Islet precursor cell (in vitro differentiated cells): ENCODE results near the gene NDUFS8.

ENCODE experiments used
- DNase-seq: peaks from one replicate; pipeline ENCODE4 v3.0.0-alpha.2; 2018

NDUFS8 gene

DNA sequence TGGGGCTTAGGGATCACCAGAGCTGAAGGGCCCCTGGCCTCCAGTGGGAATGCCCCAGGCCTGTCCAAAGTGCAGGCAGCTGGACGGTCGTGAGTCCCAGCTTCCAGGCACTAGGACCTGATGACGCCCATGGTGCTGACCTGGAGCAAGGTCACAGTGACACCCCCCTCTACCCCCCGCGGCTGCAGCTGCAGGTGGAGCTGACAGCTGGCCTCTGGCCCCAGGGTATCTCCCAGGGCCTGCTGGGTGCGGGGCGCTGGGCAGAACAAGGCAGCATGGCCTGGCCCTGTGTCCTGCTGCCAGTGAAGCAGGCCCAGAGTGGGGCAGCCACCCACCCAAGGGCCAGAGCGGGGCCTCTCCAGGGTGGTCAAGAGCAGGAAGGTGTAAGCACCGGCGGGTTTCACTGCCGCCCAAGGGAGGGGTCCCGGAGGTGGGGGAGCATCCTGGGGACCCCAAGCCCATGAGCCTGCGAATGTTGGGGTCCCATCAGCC, 7.8 kb downstream of the NDUFS8 start:
- DNase-seq = no peak

GRCh38 chr11:68038718-68039525, 8.4 kb downstream of the NDUFS8 start, which contains the start of gene TCIRG1:
TCIRG1 (plus strand) TSS chr11:68039025; CDS start chr11:68041272, 2,247 bp downstream.
- DNase-seq = peak; percentile 96

GRCh38 chr11:68039526-68040086, 9.1 kb downstream of the NDUFS8 start:
- DNase-seq = no peak

DNA sequence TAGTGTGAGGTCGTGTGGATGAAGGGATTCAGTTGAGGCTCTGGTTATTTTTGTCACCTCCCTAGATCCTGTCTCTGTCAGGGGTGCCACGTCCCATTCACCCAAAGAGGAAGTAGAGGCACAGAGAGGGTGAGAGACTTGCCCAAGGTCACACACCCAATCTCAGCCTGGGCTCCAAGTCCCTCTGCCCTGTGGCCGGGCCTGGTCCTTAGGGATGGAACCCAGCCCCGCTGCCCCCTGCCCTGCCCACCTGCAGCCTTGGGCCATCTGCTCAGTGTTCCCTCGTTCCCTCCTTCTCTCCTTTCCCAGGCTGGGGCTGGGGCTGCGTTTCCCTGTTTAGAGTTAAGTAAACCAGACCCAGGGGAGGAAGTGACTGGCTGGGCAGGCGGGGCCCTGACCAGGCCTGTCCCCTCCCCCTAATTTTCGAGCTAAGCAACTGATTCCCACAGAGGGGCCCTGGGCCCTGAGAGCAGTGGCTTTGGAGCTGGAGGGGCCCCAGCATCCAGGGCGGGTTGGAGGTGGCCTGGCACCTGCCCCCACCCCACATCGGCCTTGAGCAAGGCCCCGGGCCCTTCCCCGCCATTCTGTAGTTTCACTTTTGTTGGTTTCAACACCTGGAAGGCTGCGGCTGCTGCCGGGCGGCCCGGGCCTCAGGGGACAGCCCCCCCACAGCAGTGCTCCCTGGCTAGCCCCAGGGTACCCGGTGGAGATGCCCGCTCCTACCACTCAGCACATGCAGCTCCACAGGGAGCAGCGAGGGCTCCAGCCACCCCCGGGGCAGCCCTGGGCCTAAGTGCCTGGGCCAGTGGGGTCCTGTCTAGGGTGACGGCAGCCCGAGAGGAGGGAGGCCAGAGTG, 9.8 kb downstream of the NDUFS8 start:
- peak; percentile 94 for DNase-seq

GRCh38 chr11:68040957-68041591, 10.6 kb downstream of the NDUFS8 start:
- DNase-seq = no peak

DNA sequence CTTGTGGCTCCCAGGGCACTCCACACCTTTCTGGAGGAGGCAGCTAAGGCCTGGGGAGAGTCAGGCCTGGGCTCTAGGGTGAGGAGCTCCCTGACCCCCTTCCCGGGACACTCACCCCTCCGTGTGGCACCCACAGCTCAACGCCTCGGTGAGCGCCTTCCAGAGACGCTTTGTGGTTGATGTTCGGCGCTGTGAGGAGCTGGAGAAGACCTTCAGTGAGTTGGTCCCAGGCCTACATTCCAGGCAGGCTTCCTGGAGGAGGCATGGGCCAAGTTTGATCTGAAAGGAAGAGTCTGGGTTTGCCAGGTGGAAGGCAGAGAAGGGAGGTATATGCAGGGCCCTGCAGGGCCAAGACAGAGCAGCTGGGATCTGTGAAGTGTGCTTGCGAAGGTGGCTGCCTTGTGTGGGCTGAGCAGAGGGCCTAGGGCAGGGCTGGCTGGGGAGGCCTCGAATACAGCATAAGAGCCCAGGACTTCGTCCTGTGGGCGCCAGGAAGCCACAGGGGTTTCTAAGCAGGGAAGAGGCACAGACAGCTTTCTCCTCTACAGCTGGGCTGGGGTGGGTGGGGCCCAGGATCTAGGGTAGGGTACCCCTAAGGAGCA, 11.2 kb downstream of the NDUFS8 start:
- DNase-seq = no peak

DNA sequence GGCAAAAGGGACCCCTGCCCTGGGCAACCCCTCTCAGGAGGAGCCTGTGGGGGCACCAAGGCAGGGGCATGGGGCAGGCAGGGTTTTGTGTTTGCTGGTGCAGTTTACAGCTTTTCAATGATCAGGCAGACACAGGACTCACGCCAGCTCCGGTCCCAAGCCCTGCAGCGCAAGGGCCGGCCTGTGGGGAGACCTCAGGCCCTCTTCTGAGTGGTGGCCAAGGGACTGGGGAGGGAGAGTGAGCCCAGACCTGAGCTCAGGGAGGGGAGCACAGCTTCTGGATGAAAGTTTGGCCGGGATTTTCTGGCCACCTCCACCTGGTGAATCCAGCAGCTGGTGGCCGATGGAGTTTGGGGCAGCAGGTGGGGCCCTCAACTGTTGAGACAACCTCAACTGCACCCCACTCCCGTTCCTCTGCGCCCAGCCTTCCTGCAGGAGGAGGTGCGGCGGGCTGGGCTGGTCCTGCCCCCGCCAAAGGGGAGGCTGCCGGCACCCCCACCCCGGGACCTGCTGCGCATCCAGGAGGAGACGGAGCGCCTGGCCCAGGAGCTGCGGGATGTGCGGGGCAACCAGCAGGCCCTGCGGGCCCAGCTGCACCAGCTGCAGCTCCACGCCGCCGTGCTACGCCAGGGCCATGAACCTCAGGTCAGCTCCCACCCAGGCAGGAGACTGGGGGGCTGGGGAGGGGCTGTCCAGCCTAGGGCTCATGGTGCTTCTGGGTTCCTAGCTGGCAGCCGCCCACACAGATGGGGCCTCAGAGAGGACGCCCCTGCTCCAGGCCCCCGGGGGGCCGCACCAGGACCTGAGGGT, 11.9 kb downstream of the NDUFS8 start:
- no peak for DNase-seq

GRCh38 chr11:68043029-68043348, 12.5 kb downstream of the NDUFS8 start:
- DNase-seq = no peak

DNA sequence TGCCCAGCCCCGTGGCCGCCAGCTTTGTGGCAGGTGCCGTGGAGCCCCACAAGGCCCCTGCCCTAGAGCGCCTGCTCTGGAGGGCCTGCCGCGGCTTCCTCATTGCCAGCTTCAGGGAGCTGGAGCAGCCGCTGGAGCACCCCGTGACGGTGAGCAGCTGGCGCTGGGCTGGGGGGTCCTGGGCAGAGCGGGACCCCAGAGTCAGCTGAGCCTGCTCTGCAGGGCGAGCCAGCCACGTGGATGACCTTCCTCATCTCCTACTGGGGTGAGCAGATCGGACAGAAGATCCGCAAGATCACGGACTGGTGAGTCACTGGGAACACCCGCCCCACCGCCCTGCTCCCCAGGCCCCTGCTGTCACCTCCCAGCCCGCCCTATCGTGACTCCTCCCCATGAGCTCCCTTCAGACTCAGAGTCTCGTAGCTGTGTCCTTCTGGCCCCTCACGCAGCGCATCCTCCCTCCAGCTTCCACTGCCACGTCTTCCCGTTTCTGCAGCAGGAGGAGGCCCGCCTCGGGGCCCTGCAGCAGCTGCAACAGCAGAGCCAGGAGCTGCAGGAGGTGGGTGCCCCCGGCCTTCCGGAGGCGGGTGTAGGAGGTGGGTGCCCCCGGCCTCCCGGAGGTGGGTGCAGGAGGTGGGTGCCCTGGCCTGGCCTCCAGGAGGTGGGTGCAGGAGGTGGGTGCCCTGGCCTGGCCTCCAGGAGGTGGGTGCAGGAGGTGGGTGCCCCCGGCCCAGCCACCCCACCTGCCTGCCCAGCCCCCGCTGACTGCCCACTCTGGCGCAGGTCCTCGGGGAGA, 13.1 kb downstream of the NDUFS8 start:
- DNase-seq = no peak

GRCh38 chr11:68044145-68044813, 13.8 kb downstream of the NDUFS8 start:
- no peak for DNase-seq

DNA sequence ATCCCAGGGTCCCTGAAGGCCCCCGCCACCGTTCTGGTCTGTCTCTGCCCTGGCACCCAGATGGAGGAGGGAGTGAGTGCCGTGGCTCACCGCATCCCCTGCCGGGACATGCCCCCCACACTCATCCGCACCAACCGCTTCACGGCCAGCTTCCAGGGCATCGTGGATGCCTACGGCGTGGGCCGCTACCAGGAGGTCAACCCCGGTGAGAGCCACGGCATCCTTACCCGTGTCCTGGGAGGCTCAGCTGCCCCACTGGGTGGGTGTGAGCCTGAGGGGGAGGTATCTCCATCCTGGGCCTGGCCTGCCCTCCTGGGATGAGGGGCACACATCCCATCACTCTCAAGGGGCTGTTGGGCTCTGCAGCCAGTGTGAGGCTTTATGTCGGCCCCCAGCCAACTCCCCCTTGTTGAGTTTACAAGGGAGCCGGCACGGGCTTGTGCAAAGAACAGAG, 14.4 kb downstream of the NDUFS8 start:
- no peak for DNase-seq

GRCh38 chr11:68047437-68048290, 17.2 kb downstream of the NDUFS8 start:
- no peak for DNase-seq

GRCh38 chr11:68048681-68049508, 18.4 kb downstream of the NDUFS8 start:
- DNase-seq = no peak

- DNase-seq = peak; percentile 52
These were observed 19.3 kb downstream of the NDUFS8 start for GRCh38 chr11:68049509-68050370.

DNA sequence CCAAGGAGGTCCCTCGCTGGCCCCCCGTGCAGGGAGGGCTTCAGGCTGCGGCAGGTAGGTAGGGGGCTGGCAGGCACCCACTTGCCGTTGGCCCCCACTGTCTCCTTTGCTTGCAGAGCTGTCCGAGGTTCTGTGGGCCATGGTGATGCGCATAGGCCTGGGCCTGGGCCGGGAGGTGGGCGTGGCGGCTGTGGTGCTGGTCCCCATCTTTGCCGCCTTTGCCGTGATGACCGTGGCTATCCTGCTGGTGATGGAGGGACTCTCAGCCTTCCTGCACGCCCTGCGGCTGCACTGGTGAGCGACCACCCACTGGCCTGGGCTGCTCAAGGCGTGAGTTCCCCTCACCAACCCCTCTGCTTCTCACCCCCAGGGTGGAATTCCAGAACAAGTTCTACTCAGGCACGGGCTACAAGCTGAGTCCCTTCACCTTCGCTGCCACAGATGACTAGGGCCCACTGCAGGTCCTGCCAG, 19.9 kb downstream of the NDUFS8 start:
- DNase-seq = peak; percentile 55

- peak; percentile 63 for DNase-seq
These were observed 21.0 kb downstream of the NDUFS8 start for GRCh38 chr11:68051191-68052136.
